ENCODE data around the gene SEPSECS.

GRCh38 chr4:25089051-25089763 lies 71.0 kb downstream of the SEPSECS start:
- TF ChIP-seq CTCF (IDR thresholded peaks at IDR 0.05; ENCODE audit: borderline replicate concordance, extremely low read depth, low read length, poor library complexity, severe bottlenecking) (no peak), EZH2 (IDR thresholded peaks at IDR 0.05; ENCODE audit: borderline replicate concordance, low read depth, low read length, severe bottlenecking) (no peak)

Measured in DND-41 (cell line).